Measurements from ENCODE around the gene ATP13A1. TPM values are rescaled to one million over a fixed set of nuclear protein-coding genes. Genes with fewer than 3 reads are reported as not detected.
"Not testable (repeated sequence)": the region's sequence is repeated elsewhere in the genome, so short reads cannot be mapped to it uniquely, and the experiment has no call there.

Gene ATP13A1
- total and polyA plus RNA-seq, 7 donors = 6.6 to 145 (median 55.5) TPM

- no peak overlapping the region for H3K27ac ChIP-seq
- WGBS, 2 donors = 96 to 98% methylated on average over 6 of the region's 6 CpGs
- no peak overlapping the region for H3K4me3 ChIP-seq
- peaks cover 5 to 46% (median 18%) of the 10 kb centered on the region in 4 donors for H3K36me3 ChIP-seq
- TF ChIP-seq POLR2AphosphoS5 (IDR thresholded peaks at IDR 0.05) (no peak), POLR2A (IDR thresholded peaks at IDR 0.05) (no peak), EP300 (IDR thresholded peaks at IDR 0.05) (no peak)
- TF ChIP-seq, protein P1, sequence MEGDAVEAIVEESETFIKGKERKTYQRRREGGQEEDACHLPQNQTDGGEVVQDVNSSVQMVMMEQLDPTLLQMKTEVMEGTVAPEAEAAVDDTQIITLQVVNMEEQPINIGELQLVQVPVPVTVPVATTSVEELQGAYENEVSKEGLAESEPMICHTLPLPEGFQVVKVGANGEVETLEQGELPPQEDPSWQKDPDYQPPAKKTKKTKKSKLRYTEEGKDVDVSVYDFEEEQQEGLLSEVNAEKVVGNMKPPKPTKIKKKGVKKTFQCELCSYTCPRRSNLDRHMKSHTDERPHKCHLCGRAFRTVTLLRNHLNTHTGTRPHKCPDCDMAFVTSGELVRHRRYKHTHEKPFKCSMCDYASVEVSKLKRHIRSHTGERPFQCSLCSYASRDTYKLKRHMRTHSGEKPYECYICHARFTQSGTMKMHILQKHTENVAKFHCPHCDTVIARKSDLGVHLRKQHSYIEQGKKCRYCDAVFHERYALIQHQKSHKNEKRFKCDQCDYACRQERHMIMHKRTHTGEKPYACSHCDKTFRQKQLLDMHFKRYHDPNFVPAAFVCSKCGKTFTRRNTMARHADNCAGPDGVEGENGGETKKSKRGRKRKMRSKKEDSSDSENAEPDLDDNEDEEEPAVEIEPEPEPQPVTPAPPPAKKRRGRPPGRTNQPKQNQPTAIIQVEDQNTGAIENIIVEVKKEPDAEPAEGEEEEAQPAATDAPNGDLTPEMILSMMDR (IDR thresholded peaks at IDR 0.05) = no peak
- DNase-seq = no peak
- peaks cover 0 to 25% (median 0%) of the 10 kb centered on the region in 4 donors for H3K9me3 ChIP-seq
- peaks cover 0 to 10% (median 9%) of the 10 kb centered on the region in 4 donors for H3K4me1 ChIP-seq
- H3K27me3 ChIP-seq = no peaks in the 10 kb centered on the region
- intact Hi-C loops (cut with DNase I) = no loop called here
Observed at GRCh38 chr19:19674315-19674714, 10.8 kb upstream of the ATP13A1 start.

GRCh38 chr19:19672816-19673215, 9.3 kb upstream of the ATP13A1 start:
- Histone ChIP-seq H3K36me3 (peaks cover 0 to 32% (median 6%) of the 10 kb centered on the region in 4 donors), H3K27ac (no peak overlapping the region), H3K27me3 (no peaks in the 10 kb centered on the region), H3K4me1 (peaks cover 0 to 19% (median 16%) of the 10 kb centered on the region in 4 donors), H3K9me3 (peaks cover 0 to 11% (median 0%) of the 10 kb centered on the region in 4 donors), H3K4me3 (no peak overlapping the region)
- DNase-seq = no peak
- 90 to 100% methylated on average over 3 of the region's 3 CpGs for WGBS, 2 donors
- TF ChIP-seq, protein P1 (IDR thresholded peaks at IDR 0.05) = no peak
- TF ChIP-seq EP300 (IDR thresholded peaks at IDR 0.05) = no peak
- TF ChIP-seq POLR2A (IDR thresholded peaks at IDR 0.05) = no peak
- no peak for TF ChIP-seq POLR2AphosphoS5 (IDR thresholded peaks at IDR 0.05)
- intact Hi-C loops (cut with DNase I) = no loop called here

- Histone ChIP-seq H3K36me3 (peaks cover 0 to 9% (median 1%) of the 10 kb centered on the region in 4 donors), H3K9me3 (no peaks in the 10 kb centered on the region), H3K4me1 (peaks cover 0 to 21% (median 16%) of the 10 kb centered on the region in 4 donors), H3K27ac (no peak overlapping the region), H3K4me3 (no peak overlapping the region), H3K27me3 (no peaks in the 10 kb centered on the region)
- DNase-seq = no peak
- 78% methylated on average over 10 of the region's 10 CpGs for WGBS, 2 donors
- TF ChIP-seq, protein P1 (IDR thresholded peaks at IDR 0.05) = no peak
- no peak for TF ChIP-seq POLR2A (IDR thresholded peaks at IDR 0.05)
- TF ChIP-seq POLR2AphosphoS5 (IDR thresholded peaks at IDR 0.05) = no peak
- no peak for TF ChIP-seq EP300 (IDR thresholded peaks at IDR 0.05)
- intact Hi-C loops (cut with DNase I) = no loop called here
Observed at GRCh38 chr19:19670070-19670551, 6.6 kb upstream of the ATP13A1 start.

DNA sequence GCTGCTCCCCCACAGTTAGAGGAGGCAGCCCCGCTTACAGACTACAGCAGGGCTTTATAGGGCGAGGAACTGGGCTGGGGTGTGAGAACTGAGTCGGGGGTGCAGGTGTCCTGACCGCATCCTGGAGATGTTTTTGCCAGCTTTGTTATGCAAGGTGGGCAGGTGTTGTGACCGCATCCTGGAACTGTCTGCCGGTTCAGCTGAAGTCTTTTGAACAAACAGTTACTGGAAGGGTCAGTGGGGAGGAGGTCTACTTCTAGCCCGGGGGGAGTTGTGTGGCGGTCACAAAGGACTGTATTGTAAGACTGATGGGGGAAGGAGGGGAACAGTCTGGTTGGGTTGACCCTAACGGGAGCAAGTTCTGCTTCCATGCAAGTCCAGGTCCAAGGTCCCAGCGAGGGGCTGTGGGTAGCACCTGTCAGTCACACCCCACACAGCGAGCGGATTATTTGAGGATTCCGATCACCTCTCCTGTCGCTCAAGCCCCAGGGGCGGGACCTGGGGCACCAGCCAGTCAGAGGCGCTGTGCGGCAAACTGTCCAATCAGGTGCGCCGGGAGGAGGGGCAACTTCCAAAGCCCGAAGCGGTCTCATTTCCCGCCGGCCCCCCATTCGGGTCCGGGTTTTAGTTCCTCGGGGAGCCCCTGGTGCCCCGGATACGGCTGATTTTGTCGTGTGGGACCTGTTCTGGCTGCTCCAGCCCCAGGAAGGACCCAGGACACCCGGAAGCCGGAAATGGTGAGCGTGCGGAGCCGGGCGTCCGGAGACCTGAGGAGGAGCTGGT, 4.9 kb upstream of the ATP13A1 start, which contains the start of gene ZNF101:
Gene ZNF101, plus strand, starts transcription at position 610 of the 783 bp plus-strand sequence. Its CDS starts 125 bp downstream, at position 735.
- Histone ChIP-seq H3K27me3 (no peaks in the 10 kb centered on the region), H3K4me1 (peaks cover 0 to 26% (median 16%) of the 10 kb centered on the region in 4 donors), H3K27ac (peak within 1 kb of the TSS; percentile 78 to 83 (median 80)), H3K9me3 (no peaks in the 10 kb centered on the region), H3K4me3 (peak within 1 kb of the TSS; percentile 61 to 85 (median 78)), H3K36me3 (no peaks in the 10 kb centered on the region)
- TF ChIP-seq POLR2A (IDR thresholded peaks at IDR 0.05) = peak in 1 of 2 donors; percentile 10
- TF ChIP-seq POLR2AphosphoS5 (IDR thresholded peaks at IDR 0.05) = peak; percentile 18 to 70 (median 60)
- no peak for TF ChIP-seq EP300 (IDR thresholded peaks at IDR 0.05)
- intact Hi-C loops (cut with DNase I) = loop anchor here (5.0 to 10.0 kb wide), 5 partner anchors 64 to 604 kb away; partner anchors contain the start of genes GATAD2A, SLC25A42, ZNF14 and ZNF506
- DNase-seq = peak; percentile 96
- 4 to 11% methylated on average over 36 of the region's 36 CpGs for WGBS, 2 donors

DNA sequence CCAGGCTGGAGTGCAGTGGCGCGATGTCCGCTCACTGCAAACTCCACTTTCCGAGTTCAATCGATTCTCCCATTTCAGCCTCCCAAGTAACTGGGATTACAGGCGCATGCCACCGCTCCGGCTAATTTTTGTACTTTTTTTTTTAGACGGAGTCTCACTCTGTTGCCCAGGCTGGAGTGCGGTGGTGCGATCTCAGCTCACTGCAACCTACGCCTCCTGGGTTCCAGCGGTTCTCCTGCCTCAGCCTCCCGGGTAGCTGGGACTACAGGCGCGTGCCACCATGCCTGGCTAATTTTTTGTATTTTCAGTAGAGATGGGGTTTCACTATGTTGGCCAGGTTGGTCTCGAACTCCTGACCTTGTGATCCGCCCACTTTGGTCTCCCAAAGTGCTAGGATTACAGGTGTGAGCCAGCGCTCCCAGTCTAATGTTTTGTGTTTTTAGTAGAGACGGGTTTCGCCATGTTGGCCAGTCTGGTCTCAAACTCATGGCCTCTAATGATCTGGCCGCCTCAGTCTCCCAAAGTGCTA, 2.0 kb upstream of the ATP13A1 start:
- H3K4me1 ChIP-seq = peaks cover 0 to 47% (median 38%) of the 10 kb centered on the region in 4 donors
- not testable (repeated sequence) for H3K27ac ChIP-seq, H3K4me3 ChIP-seq, H3K27me3 ChIP-seq, DNase-seq, H3K36me3 ChIP-seq, H3K9me3 ChIP-seq
- WGBS, 2 donors = 97% methylated on average over 22 of the region's 22 CpGs
- intact Hi-C loops (cut with DNase I) = loop anchor here (5.0 to 10.0 kb wide), 5 partner anchors 67 to 601 kb away; partner anchors contain the start of genes GATAD2A, SLC25A42, ZNF14 and ZNF506
